ENCODE results near the gene C2orf68.

The C2orf68 gene

DNA sequence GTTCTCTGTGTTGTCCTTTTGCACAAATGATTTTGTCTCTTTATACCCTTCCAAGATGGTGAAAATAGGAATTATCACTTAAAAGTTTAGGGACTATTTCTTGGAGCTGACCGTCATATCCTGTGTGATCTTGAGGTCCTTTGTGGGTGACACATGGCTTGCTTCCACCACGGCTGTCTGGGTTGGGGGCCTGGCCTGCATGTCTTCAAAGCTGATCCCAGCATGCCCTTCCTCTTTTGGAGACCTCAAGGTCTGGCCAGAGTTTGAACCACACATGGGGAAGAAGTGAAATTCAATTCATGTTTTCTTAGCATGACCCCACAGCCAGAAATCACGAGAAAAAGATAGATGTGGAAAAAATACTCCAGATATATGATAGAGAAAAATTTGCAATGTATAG is 42.1 kb upstream of the C2orf68 start:
- Histone ChIP-seq H3K36me3 (ENCODE audit: insufficient read depth, low read length) (peaks cover 44% of the 10 kb centered on the region), H3K27ac (peak overlapping the region; percentile 30; the same call in 1 of the 2 replicates), H3K4me3 (no peak overlapping the region), H3K9ac (ENCODE audit: insufficient read length) (no peak overlapping the region), H3K9me3 (ENCODE audit: low read depth, low read length) (no peaks in the 10 kb centered on the region)
- DNase-seq (ENCODE audit: low read depth, low spot score), result no peak
- TF ChIP-seq EZH2 (IDR thresholded peaks at IDR 0.05) (no peak), POLR2AphosphoS5 (IDR thresholded peaks at IDR 0.05; ENCODE audit: borderline replicate concordance, low read depth, low read length) (no peak), FOXP2 (optimal IDR thresholded peaks at IDR 0.05; ENCODE audit: control extremely low read depth, extremely low read length, insufficient read depth) (no peak)

DNA sequence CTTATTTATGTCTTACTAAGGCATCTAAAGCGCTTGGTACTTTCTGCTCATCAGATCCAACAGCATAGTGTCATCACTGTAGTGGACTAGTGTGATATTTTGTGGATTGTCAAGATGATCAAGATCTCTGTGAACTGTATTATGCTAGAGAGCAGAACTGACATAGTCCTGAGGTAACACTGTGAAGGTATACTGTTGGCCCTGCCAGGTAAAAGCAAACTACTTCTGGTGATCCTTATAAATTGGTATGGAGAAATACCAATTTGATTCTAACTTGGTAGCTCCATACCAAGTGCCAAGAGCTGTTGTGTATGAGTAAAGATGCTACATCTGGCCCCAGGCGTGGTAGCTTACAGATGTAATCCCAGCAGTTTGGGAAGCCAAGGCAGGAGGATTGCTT is 40.2 kb upstream of the C2orf68 start:
- Histone ChIP-seq H3K9ac (ENCODE audit: insufficient read length) (no peak overlapping the region), H3K27ac (no peak overlapping the region), H3K9me3 (ENCODE audit: low read depth, low read length) (no peaks in the 10 kb centered on the region), H3K4me3 (no peak overlapping the region), H3K36me3 (ENCODE audit: insufficient read depth, low read length) (peaks cover 63% of the 10 kb centered on the region)
- TF ChIP-seq EZH2 (IDR thresholded peaks at IDR 0.05) (no peak), POLR2AphosphoS5 (IDR thresholded peaks at IDR 0.05; ENCODE audit: borderline replicate concordance, low read depth, low read length) (no peak), FOXP2 (optimal IDR thresholded peaks at IDR 0.05; ENCODE audit: control extremely low read depth, extremely low read length, insufficient read depth) (no peak)
- no peak for DNase-seq (ENCODE audit: low read depth, low spot score)

DNA sequence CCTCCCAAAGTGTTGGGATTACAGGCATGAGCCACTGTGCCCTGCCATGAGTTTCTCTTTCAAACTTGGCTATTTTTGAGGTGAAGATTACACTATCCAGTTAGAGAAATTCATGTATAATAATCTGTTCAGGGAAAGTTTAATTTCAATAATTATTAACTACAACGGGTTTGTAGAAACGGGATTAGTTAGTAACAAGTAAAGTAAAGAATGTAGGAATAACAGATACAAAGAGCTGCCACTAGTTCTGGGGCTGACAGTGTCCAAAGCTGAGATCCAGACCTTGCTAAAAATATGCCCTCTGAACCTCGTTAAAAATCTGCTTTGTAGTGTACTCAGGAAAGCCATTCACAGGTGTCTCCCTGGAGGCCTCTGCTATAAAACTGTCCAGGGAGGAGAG is 39.2 kb upstream of the C2orf68 start:
- H3K27ac ChIP-seq, result no peak overlapping the region
- H3K9ac ChIP-seq (ENCODE audit: insufficient read length), result no peak overlapping the region
- no peak overlapping the region for H3K4me3 ChIP-seq
- no peaks in the 10 kb centered on the region for H3K9me3 ChIP-seq (ENCODE audit: low read depth, low read length)
- H3K36me3 ChIP-seq (ENCODE audit: insufficient read depth, low read length), result peaks cover 70% of the 10 kb centered on the region
- no peak for TF ChIP-seq EZH2 (IDR thresholded peaks at IDR 0.05)
- TF ChIP-seq FOXP2 (optimal IDR thresholded peaks at IDR 0.05; ENCODE audit: control extremely low read depth, extremely low read length, insufficient read depth), result no peak
- TF ChIP-seq POLR2AphosphoS5 (IDR thresholded peaks at IDR 0.05; ENCODE audit: borderline replicate concordance, low read depth, low read length), result no peak; the same call in 1 of the 2 replicates
- DNase-seq (ENCODE audit: low read depth, low spot score), result no peak

DNA sequence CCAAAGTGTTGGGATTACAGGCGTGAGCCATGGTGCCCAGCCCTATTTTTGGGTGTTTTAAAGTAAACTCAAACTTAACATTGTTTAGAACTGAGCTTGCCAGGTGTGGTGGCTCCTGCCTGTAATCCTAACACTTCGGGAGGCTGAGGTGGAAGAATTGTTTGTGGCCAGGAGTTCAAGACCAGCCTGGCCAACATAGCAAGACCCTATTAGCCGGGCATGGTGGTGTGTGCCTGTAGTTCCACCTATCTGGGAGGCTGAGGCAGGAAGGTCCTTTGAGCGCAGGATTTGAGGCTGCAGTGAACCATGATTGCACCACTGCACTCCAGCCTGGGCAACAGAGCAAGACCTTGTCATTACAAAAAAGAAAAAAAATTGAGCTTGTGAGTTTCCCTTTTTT is 38.6 kb upstream of the C2orf68 start:
- no peaks in the 10 kb centered on the region for H3K9me3 ChIP-seq (ENCODE audit: low read depth, low read length)
- H3K36me3 ChIP-seq (ENCODE audit: insufficient read depth, low read length), result peaks cover 72% of the 10 kb centered on the region
- no peak overlapping the region for H3K9ac ChIP-seq (ENCODE audit: insufficient read length)
- TF ChIP-seq EZH2 (IDR thresholded peaks at IDR 0.05) (no peak), POLR2AphosphoS5 (IDR thresholded peaks at IDR 0.05; ENCODE audit: borderline replicate concordance, low read depth, low read length) (no peak), FOXP2 (optimal IDR thresholded peaks at IDR 0.05; ENCODE audit: control extremely low read depth, extremely low read length, insufficient read depth) (no peak)
- DNase-seq (ENCODE audit: low read depth, low spot score), result no peak
- no peak overlapping the region for H3K27ac ChIP-seq
- H3K4me3 ChIP-seq, result no peak overlapping the region

DNA sequence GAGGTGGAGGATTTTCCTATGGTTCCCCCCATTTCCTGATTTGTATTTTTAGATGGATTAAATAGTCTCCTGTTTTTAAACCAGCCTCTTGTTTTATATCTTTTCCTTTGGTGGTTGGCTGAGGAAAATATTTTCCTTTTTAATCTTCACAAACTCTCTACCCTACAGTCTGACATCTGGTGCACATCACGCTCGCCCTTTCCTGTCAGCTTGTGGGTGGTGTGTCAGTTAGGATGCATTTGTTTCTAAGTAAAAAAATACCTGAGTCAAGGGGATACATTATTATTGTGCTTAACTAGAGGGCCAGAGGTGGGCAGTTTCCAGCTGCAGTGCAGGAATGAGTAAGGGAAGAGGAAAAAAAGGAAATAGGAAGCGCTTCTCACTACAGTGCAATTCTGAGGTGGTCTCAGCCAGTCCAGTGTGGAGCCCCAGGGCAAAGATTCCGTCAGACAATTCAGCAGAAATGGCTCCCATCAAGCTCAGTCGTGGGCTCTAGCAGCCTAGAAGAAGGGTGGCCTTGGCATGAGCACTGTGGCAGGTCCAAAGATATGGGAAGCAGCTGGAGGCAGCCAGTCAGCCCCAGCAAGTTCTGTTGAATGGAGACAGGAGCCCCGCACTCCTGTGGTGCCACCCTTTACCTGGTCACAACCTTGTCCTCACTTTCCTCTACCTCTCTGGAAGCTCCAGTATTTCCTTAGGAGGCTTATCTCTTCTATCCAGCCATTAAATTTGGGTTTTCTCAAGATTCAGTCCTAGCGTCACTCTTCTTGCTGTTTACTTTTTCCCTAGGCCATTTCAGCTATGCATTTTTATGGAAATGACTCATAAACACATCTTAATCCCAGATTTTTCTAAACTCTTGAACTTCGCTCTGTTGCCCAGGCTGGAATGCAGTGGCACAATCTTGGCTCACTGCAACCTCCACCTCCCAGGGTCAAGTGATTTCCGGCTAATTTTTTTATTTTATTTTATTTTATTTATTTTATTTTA is 37.6 kb upstream of the C2orf68 start:
- H3K9ac ChIP-seq (ENCODE audit: insufficient read length), result no peak overlapping the region
- DNase-seq (ENCODE audit: low read depth, low spot score), result no peak
- H3K9me3 ChIP-seq (ENCODE audit: low read depth, low read length), result no peaks in the 10 kb centered on the region
- TF ChIP-seq EZH2 (IDR thresholded peaks at IDR 0.05) (no peak), POLR2AphosphoS5 (IDR thresholded peaks at IDR 0.05; ENCODE audit: borderline replicate concordance, low read depth, low read length) (no peak), FOXP2 (optimal IDR thresholded peaks at IDR 0.05; ENCODE audit: control extremely low read depth, extremely low read length, insufficient read depth) (no peak)
- H3K36me3 ChIP-seq (ENCODE audit: insufficient read depth, low read length), result peaks cover 82% of the 10 kb centered on the region
- no peak overlapping the region for H3K4me3 ChIP-seq
- H3K27ac ChIP-seq, result no peak overlapping the region

DNA sequence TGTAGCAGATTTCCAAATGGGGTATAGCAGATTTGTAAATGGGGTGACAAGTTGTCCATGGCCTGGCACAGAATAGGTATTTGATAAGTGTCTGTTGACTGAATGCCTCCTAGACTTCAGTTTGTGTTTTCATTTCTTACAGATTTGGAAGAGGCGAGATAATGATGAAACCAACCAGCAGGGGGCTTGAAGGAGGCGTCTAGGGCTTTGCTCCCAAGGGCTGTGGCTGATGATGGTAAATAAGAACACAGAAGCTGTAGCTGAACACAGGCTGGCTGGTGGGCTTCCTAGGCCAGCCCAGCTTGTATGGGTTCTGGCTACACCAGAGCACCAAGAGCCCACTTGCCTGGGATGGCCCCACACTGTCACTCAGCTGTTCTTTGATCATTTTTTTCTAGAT is 36.8 kb upstream of the C2orf68 start:
- Histone ChIP-seq H3K27ac (0 out of 2 replicates have a peak overlapping the region, but pooled peaks have one; percentile 31), H3K9me3 (ENCODE audit: low read depth, low read length) (no peaks in the 10 kb centered on the region), H3K9ac (ENCODE audit: insufficient read length) (no peak overlapping the region), H3K4me3 (no peak overlapping the region), H3K36me3 (ENCODE audit: insufficient read depth, low read length) (peaks cover 84% of the 10 kb centered on the region)
- TF ChIP-seq POLR2AphosphoS5 (IDR thresholded peaks at IDR 0.05; ENCODE audit: borderline replicate concordance, low read depth, low read length), result no peak
- no peak for TF ChIP-seq FOXP2 (optimal IDR thresholded peaks at IDR 0.05; ENCODE audit: control extremely low read depth, extremely low read length, insufficient read depth)
- no peak for TF ChIP-seq EZH2 (IDR thresholded peaks at IDR 0.05)
- DNase-seq (ENCODE audit: low read depth, low spot score), result no peak

DNA sequence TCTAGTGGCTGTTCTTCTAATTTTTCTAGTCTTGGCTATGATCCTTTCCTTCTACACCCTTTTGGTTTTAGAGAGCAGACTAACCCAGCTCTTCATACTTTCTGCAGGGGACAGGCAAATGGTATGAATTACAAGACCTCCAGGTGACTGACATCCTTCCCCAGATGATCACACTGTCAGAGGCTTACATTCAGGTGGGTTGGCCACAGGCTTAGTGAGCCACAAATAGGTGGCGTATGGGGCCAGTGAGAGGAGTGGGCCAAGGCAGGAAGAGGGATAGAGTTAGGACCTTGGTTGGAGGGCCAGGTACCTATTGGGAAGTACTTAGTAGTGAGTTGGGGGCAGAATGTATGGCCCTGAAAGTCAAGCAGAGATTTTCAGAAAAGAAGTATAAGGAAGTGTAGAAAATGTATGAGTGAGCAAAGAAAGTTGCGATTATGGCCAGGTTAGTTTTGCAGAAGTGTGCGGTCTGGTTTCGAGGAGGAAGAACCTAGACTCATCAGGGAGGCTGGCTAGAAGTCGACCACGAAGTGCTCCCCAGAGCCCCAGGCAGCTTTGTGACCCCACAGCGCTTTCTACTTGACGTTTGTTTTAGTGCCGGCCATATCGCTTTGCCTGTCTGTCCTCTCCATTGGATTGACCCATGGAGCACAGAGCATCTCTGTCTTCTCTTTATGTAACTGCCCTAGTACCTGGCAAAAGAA is 36.1 kb upstream of the C2orf68 start:
- no peaks in the 10 kb centered on the region for H3K9me3 ChIP-seq (ENCODE audit: low read depth, low read length)
- no peak for DNase-seq (ENCODE audit: low read depth, low spot score)
- TF ChIP-seq POLR2AphosphoS5 (IDR thresholded peaks at IDR 0.05; ENCODE audit: borderline replicate concordance, low read depth, low read length) (no peak), EZH2 (IDR thresholded peaks at IDR 0.05) (no peak), FOXP2 (optimal IDR thresholded peaks at IDR 0.05; ENCODE audit: control extremely low read depth, extremely low read length, insufficient read depth) (no peak)
- H3K9ac ChIP-seq (ENCODE audit: insufficient read length), result no peak overlapping the region
- H3K4me3 ChIP-seq, result no peak overlapping the region
- H3K36me3 ChIP-seq (ENCODE audit: insufficient read depth, low read length), result peaks cover 90% of the 10 kb centered on the region
- 0 out of 2 replicates have a peak overlapping the region, but pooled peaks have one; percentile 31 for H3K27ac ChIP-seq

DNA sequence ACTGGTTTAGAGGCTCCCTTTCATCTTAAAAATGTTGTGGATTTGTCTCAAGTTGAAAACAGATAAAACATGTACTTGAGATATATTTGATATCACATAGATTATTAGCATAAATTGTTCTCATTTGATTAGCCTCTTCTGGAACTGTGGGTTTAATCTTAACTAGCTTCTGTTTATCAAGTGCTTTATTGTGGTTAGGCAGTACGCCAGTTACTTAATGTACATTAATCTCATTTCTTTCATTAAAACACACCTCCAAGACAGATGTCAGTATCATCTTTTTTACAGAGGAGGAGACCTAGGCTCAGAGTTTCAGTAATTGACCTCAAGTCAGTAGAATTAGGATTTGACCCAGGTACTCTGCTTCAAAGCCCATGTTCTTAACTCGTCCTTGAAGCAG is 34.3 kb upstream of the C2orf68 start:
- TF ChIP-seq POLR2AphosphoS5 (IDR thresholded peaks at IDR 0.05; ENCODE audit: borderline replicate concordance, low read depth, low read length) (no peak), FOXP2 (optimal IDR thresholded peaks at IDR 0.05; ENCODE audit: control extremely low read depth, extremely low read length, insufficient read depth) (no peak), EZH2 (IDR thresholded peaks at IDR 0.05) (no peak)
- H3K9me3 ChIP-seq (ENCODE audit: low read depth, low read length), result no peaks in the 10 kb centered on the region
- H3K4me3 ChIP-seq, result no peak overlapping the region
- H3K27ac ChIP-seq, result no peak overlapping the region
- no peak for DNase-seq (ENCODE audit: low read depth, low spot score)
- H3K9ac ChIP-seq (ENCODE audit: insufficient read length), result no peak overlapping the region
- H3K36me3 ChIP-seq (ENCODE audit: insufficient read depth, low read length), result peaks cover 95% of the 10 kb centered on the region

All from SK-N-MC (cell line).